Measurements from ENCODE around the gene OS9.

- TF ChIP-seq, protein P1, sequence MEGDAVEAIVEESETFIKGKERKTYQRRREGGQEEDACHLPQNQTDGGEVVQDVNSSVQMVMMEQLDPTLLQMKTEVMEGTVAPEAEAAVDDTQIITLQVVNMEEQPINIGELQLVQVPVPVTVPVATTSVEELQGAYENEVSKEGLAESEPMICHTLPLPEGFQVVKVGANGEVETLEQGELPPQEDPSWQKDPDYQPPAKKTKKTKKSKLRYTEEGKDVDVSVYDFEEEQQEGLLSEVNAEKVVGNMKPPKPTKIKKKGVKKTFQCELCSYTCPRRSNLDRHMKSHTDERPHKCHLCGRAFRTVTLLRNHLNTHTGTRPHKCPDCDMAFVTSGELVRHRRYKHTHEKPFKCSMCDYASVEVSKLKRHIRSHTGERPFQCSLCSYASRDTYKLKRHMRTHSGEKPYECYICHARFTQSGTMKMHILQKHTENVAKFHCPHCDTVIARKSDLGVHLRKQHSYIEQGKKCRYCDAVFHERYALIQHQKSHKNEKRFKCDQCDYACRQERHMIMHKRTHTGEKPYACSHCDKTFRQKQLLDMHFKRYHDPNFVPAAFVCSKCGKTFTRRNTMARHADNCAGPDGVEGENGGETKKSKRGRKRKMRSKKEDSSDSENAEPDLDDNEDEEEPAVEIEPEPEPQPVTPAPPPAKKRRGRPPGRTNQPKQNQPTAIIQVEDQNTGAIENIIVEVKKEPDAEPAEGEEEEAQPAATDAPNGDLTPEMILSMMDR (IDR thresholded peaks at IDR 0.05) = no peak
- TF ChIP-seq EP300 (IDR thresholded peaks at IDR 0.05) = no peak
These were observed 36.2 kb upstream of the OS9 start for GRCh38 chr12:57657744-57658143.
